Measurements from ENCODE around the gene TNKS1BP1. TPM values are rescaled to one million over a fixed set of nuclear protein-coding genes. Genes with fewer than 3 reads are reported as not detected.
"Not testable (repeated sequence)": the region's sequence is repeated elsewhere in the genome, so short reads cannot be mapped to it uniquely, and the experiment has no call there.

Gene TNKS1BP1
- total RNA-seq, 1 donor from 2014 or later, result 14.3 TPM

DNA sequence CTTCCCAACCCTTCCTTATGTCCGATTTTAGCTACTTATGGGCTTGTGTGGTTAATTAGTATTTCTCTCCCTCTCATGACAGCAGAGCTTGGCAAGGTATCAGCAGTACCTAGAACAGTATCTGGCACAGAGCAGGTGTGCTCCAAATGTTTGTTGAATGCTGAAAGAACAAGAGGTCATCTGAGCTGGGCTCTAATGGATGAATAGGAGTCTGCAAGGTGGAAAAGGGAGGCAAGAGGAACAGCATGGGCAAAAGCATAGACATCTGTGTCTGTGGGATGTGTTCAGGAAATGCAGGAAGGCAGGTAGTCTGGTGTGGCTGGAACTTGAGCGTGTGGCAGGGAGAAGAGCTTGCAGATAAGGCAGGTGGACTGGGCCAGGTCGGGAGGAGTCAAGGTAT lies 37.2 kb upstream of the TNKS1BP1 start:
- POLR2A ChIA-PET, result no interaction called here
- Mint-ChIP-seq H3K36me3 (ENCODE audit: low read depth) (no peaks in the 10 kb centered on the region), H3K4me1 (no peaks in the 10 kb centered on the region), H3K4me3 (no peak overlapping the region), H3K9me3 (no peaks in the 10 kb centered on the region), H3K27ac (no peak overlapping the region), H3K27me3 (peaks cover 12% of the 10 kb centered on the region)
- TF ChIP-seq CTCF (IDR thresholded peaks at IDR 0.05), result no peak
- intact Hi-C loops (cut with micrococcal nuclease), result no loop called here
- CTCF ChIA-PET, result interaction anchor here (2.5 kb wide), 1 partner anchor 17 kb away, joined by 9 read pairs; no protein-coding TSS in a partner anchor
- DNase-seq (no peak), ATAC-seq (ENCODE audit: low read depth) (no peak)

GRCh38 chr11:57361420-57361819 lies 36.7 kb upstream of the TNKS1BP1 start:
- DNase-seq; H3K4me1 Mint-ChIP-seq; H3K9me3 Mint-ChIP-seq; intact Hi-C loops (cut with micrococcal nuclease); ATAC-seq (ENCODE audit: low read depth); POLR2A ChIA-PET; H3K4me3 Mint-ChIP-seq; H3K36me3 Mint-ChIP-seq (ENCODE audit: low read depth); H3K27ac Mint-ChIP-seq: not testable (repeated sequence)
- CTCF ChIA-PET, result interaction anchor here (0.9 to 2.5 kb wide), 2 partner anchors 16 to 97 kb away, joined by 3 to 9 read pairs; no protein-coding TSS in a partner anchor
- H3K27me3 Mint-ChIP-seq, result peaks cover 13% of the 10 kb centered on the region

DNA sequence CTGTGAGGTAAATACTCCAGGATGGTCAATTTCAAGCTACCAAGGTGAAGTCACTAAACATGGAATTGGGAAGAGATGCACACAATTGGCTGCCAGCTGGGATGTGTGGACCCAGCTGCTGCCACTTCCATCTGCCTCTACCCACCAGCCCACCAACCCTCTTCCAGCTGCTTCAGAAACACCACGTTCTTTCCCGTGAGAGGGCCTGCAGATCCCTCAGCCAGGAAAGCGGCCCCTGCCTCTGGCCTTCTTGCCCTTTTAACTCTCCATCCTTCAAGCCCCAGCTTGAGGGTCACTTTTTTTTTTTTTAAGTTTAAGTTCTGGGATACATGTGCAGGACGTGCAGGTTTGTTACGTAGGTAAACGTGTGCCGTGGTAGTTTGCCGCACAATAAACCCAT lies 36.2 kb upstream of the TNKS1BP1 start:
- DNase-seq (no peak), ATAC-seq (ENCODE audit: low read depth) (no peak)
- no peak overlapping the region for H3K27ac Mint-ChIP-seq
- POLR2A ChIA-PET, result no interaction called here
- no peak for TF ChIP-seq CTCF (IDR thresholded peaks at IDR 0.05)
- H3K9me3 Mint-ChIP-seq, result no peaks in the 10 kb centered on the region
- H3K36me3 Mint-ChIP-seq (ENCODE audit: low read depth), result no peaks in the 10 kb centered on the region
- CTCF ChIA-PET, result interaction anchor here (0.9 to 2.5 kb wide), 2 partner anchors 16 to 97 kb away, joined by 3 to 9 read pairs; no protein-coding TSS in a partner anchor
- peaks cover 5% of the 10 kb centered on the region for H3K4me1 Mint-ChIP-seq
- H3K4me3 Mint-ChIP-seq, result no peak overlapping the region
- H3K27me3 Mint-ChIP-seq, result peaks cover 17% of the 10 kb centered on the region
- intact Hi-C loops (cut with micrococcal nuclease), result no loop called here

DNA sequence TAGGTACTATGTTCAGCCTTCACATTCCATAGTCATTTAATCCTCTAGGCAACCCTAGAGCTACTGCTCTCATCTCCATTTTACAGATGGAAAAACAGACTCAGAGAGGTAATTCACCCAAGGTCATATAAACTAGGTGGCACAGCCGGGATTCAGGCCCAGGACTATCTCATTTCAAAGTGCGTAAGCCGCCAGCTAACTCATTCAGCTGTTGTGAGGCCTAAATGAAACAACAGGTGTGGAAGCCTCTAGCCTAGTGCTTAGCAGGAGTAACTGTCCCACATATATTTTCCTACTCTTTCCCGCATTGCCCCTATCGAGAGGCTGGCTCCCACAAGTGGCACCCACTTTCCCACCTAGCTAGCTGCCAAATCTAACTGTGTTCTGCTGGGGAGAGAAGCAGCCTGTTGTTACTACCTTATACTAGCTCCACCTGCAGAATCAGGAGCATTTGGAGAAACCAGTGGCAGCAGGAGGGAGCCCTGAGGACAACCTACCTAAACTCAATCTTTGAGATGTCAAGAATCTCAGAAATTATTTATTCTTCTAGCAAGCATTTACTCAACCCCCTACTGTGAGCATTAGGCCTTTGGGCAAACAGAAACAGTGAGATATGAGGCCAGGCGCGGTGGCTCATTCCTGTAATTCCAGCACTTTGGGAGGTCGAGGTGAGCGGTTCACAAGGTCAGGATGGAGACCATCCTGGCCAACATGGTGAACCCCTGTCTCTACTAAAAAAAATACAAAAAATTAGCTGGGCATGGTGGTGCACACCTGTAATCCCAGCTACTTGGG lies 35.3 kb upstream of the TNKS1BP1 start:
- intact Hi-C loops (cut with micrococcal nuclease), result no loop called here
- H3K27me3 Mint-ChIP-seq, result peaks cover 18% of the 10 kb centered on the region
- H3K4me1 Mint-ChIP-seq, result peaks cover 6% of the 10 kb centered on the region
- H3K27ac Mint-ChIP-seq, result no peak overlapping the region
- no peak for DNase-seq
- POLR2A ChIA-PET, result interaction anchor here (0.6 to 0.7 kb wide), 2 partner anchors 59 to 65 kb away, joined by 3 read pairs; no protein-coding TSS in a partner anchor
- no peak for ATAC-seq (ENCODE audit: low read depth)
- no peaks in the 10 kb centered on the region for H3K9me3 Mint-ChIP-seq
- CTCF ChIA-PET, result interaction anchor here (0.9 kb wide), 1 partner anchor 98 kb away, joined by 3 read pairs; no protein-coding TSS in a partner anchor
- TF ChIP-seq CTCF (IDR thresholded peaks at IDR 0.05), result no peak
- no peaks in the 10 kb centered on the region for H3K36me3 Mint-ChIP-seq (ENCODE audit: low read depth)
- H3K4me3 Mint-ChIP-seq, result no peak overlapping the region

- ChIA-PET POLR2A (interaction anchor here (0.5 to 0.6 kb wide), 2 partner anchors 65 to 277 kb away, joined by 3 read pairs; no protein-coding TSS in a partner anchor), CTCF (no interaction called here)
- Mint-ChIP-seq H3K9me3 (no peaks in the 10 kb centered on the region), H3K36me3 (ENCODE audit: low read depth) (no peaks in the 10 kb centered on the region), H3K4me3 (no peak overlapping the region), H3K4me1 (peaks cover 13% of the 10 kb centered on the region), H3K27ac (no peak overlapping the region), H3K27me3 (peaks cover 20% of the 10 kb centered on the region)
- ATAC-seq (ENCODE audit: low read depth) (no peak), DNase-seq (no peak)
- no peak for TF ChIP-seq CTCF (IDR thresholded peaks at IDR 0.05)
- intact Hi-C loops (cut with micrococcal nuclease), result no loop called here
Observed at GRCh38 chr11:57359396-57359795, 34.6 kb upstream of the TNKS1BP1 start.

All from activated B cell treated with CpG ODN at 0.5 μM for 24 hours (primary cell).